ENCODE results near the gene ECE2.

The ECE2 gene

DNA sequence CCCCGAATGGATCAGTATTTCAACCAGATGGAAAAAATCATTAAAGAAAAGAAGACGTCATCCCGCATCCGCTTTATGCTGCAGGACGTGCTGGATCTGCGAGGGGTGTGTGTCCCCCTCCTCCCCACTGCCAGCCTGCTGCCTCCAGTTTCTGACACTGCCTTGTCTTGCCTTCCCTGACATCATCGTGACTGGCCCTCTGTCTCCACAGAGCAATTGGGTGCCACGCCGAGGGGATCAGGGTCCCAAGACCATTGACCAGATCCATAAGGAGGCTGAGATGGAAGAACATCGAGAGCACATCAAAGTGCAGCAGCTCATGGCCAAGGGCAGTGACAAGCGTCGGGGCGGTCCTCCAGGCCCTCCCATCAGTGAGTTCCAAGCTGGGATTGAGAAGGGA lies 49.4 kb downstream of the ECE2 start:
- Histone ChIP-seq H3K36me3 (ENCODE audit: insufficient read depth, insufficient read length, low read length) (peaks cover 98% of the 10 kb centered on the region), H3K9ac (ENCODE audit: insufficient read length, low read depth) (no peak overlapping the region), H3K9me3 (ENCODE audit: insufficient read depth, low read length) (no peaks in the 10 kb centered on the region)

DNA sequence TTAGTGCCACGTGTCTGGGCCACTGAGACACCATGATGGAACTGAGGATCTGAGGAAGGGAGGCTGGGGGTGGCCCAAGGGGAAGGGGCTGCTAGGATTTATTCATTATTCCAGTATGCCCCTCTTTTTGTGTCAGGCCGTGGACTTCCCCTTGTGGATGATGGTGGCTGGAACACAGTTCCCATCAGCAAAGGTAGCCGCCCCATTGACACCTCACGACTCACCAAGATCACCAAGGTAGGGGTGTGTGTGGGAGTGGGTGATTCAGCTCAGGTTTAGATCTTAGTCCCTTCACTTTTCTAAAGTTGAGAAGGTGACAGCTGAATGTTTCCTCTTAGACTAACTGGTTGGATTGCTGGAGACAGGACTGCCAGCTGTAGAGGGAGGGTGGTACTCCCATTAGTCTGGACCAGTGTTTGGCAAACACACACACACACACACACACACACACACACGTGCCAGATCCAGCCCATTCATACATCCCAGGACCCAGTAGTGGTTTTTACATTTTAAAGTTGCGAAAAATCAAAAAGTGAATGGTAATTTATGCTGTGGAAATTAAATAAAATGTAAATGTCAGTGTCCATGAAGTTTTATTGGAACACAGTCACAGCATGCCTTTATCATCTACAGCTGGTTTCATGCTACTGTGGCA lies 50.0 kb downstream of the ECE2 start:
- TF ChIP-seq ZNF274 (IDR thresholded peaks at IDR 0.05; ENCODE audit: low read depth, low read length): no peak
- TF ChIP-seq SUZ12 (IDR thresholded peaks at IDR 0.05; ENCODE audit: extremely low read depth, insufficient read depth, insufficient read length): no peak
- no peak for TF ChIP-seq YY1 (IDR thresholded peaks at IDR 0.05; ENCODE audit: insufficient read depth, insufficient read length)
- peaks cover 94% of the 10 kb centered on the region for H3K36me3 ChIP-seq (ENCODE audit: insufficient read depth, insufficient read length, low read length)

More for the DNA sequence above, 49.4 kb downstream of the ECE2 start:
- Histone ChIP-seq H3K27me3 (ENCODE audit: insufficient read depth, insufficient read length) (no peaks in the 10 kb centered on the region), H3K4me1 (ENCODE audit: insufficient read depth, insufficient read length) (no peaks in the 10 kb centered on the region), H3K4me3 (ENCODE audit: insufficient read length, low read depth) (no peak overlapping the region)
- no peak for DNase-seq (ENCODE audit: low read depth, low spot score)
- no peak for TF ChIP-seq SUZ12 (IDR thresholded peaks at IDR 0.05; ENCODE audit: extremely low read depth, insufficient read depth, insufficient read length)
- no peak for TF ChIP-seq ZNF274 (IDR thresholded peaks at IDR 0.05; ENCODE audit: low read depth, low read length)
- TF ChIP-seq YY1 (IDR thresholded peaks at IDR 0.05; ENCODE audit: insufficient read depth, insufficient read length): no peak

DNA sequence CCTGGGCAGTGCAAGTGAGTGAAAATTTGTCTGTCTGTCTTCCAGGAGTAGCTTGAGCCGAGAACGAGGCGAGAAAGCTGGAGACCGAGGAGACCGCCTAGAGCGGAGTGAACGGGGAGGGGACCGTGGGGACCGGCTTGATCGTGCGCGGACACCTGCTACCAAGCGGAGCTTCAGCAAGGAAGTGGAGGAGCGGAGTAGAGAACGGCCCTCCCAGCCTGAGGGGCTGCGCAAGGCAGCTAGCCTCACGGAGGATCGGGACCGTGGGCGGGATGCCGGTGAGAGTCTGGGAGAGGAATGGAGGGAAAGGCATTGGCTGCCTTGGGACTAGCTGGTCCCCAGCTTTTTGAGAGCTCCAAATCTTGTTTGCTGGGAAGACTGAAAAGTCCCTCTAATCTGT lies 51.3 kb downstream of the ECE2 start:
- TF ChIP-seq SUZ12 (IDR thresholded peaks at IDR 0.05; ENCODE audit: extremely low read depth, insufficient read depth, insufficient read length) (no peak), ZNF274 (IDR thresholded peaks at IDR 0.05; ENCODE audit: low read depth, low read length) (no peak)
- H3K27me3 ChIP-seq (ENCODE audit: insufficient read depth, insufficient read length): no peaks in the 10 kb centered on the region
- H3K9ac ChIP-seq (ENCODE audit: insufficient read length, low read depth): no peak overlapping the region
- no peak overlapping the region for H3K4me3 ChIP-seq (ENCODE audit: insufficient read length, low read depth)
- H3K4me1 ChIP-seq (ENCODE audit: insufficient read depth, insufficient read length): peaks cover 3% of the 10 kb centered on the region
- H3K36me3 ChIP-seq (ENCODE audit: insufficient read depth, insufficient read length, low read length): peaks cover 94% of the 10 kb centered on the region
- no peaks in the 10 kb centered on the region for H3K9me3 ChIP-seq (ENCODE audit: insufficient read depth, low read length)
- no peak for DNase-seq (ENCODE audit: low read depth, low spot score)

More for the DNA sequence above, 50.0 kb downstream of the ECE2 start:
- no peak overlapping the region for H3K9ac ChIP-seq (ENCODE audit: insufficient read length, low read depth)
- H3K4me3 ChIP-seq (ENCODE audit: insufficient read length, low read depth): no peak overlapping the region
- no peaks in the 10 kb centered on the region for H3K9me3 ChIP-seq (ENCODE audit: insufficient read depth, low read length)
- DNase-seq (ENCODE audit: low read depth, low spot score): no peak
- no peaks in the 10 kb centered on the region for H3K4me1 ChIP-seq (ENCODE audit: insufficient read depth, insufficient read length)
- no peaks in the 10 kb centered on the region for H3K27me3 ChIP-seq (ENCODE audit: insufficient read depth, insufficient read length)

DNA sequence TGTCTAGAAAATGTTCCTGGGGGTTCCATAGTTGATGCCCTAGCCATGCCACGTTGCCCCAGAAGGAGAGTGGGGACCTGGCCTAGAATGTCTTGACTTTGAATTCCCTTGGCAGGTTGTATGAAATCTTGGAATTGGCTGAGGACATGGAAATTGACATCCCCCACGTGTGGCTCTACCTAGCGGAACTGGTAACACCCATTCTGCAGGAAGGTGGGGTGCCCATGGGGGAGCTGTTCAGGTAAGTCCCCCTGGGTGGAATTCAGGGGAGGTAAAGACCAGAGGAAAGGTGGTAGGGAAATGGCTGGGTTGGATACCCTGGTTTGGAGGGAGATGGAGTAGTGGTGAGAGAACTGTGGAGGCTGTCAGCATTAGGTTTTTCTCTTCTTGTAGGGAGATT lies 52.7 kb downstream of the ECE2 start:
- no peaks in the 10 kb centered on the region for H3K27me3 ChIP-seq (ENCODE audit: insufficient read depth, insufficient read length)
- no peak for TF ChIP-seq YY1 (IDR thresholded peaks at IDR 0.05; ENCODE audit: insufficient read depth, insufficient read length)
- no peak for TF ChIP-seq ZNF274 (IDR thresholded peaks at IDR 0.05; ENCODE audit: low read depth, low read length)
- no peak for TF ChIP-seq SUZ12 (IDR thresholded peaks at IDR 0.05; ENCODE audit: extremely low read depth, insufficient read depth, insufficient read length)
- peaks cover 3% of the 10 kb centered on the region for H3K4me1 ChIP-seq (ENCODE audit: insufficient read depth, insufficient read length)
- no peak overlapping the region for H3K4me3 ChIP-seq (ENCODE audit: insufficient read length, low read depth)
- H3K9ac ChIP-seq (ENCODE audit: insufficient read length, low read depth): no peak overlapping the region
- no peaks in the 10 kb centered on the region for H3K9me3 ChIP-seq (ENCODE audit: insufficient read depth, low read length)
- DNase-seq (ENCODE audit: low read depth, low spot score): no peak
- peaks cover 94% of the 10 kb centered on the region for H3K36me3 ChIP-seq (ENCODE audit: insufficient read depth, insufficient read length, low read length)

DNA sequence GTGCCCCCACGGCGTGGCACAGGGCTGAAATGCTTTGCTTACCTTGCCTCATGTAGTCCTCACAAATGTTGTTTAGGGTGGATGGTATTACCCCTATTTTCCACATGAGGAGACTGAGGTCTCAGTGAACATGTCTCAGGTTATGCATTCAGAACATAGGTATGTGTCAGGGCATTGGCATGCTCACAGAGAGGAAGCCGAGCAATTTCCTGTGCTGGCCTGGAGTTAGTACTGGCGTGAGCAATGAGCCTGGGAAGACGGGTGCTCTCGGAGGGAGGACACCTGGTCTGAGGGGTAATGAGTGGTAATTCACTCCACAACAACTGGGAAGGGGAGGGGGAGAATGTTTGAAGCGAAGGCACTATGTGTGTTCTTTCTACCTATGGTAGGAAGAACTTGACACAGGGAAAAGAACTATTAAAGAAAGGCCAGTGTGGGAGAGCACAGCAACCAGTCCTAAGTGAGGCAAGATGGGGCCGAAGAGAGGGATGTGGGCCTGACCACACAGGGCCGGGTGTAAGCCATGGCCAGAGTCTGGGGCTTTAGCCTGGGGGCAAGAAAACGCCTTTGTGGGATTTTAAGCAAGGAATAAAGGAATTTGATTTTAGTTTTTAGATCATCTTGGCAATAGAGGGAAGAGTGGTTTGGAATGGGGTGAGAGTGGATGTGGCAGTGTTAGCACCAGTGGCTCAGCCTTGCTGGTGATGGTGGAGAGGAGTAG lies 56.7 kb downstream of the ECE2 start:
- Histone ChIP-seq H3K27me3 (ENCODE audit: insufficient read depth, insufficient read length) (no peaks in the 10 kb centered on the region), H3K4me3 (ENCODE audit: insufficient read length, low read depth) (no peak overlapping the region), H3K4me1 (ENCODE audit: insufficient read depth, insufficient read length) (peaks cover 9% of the 10 kb centered on the region), H3K36me3 (ENCODE audit: insufficient read depth, insufficient read length, low read length) (peaks cover 82% of the 10 kb centered on the region), H3K9ac (ENCODE audit: insufficient read length, low read depth) (no peak overlapping the region), H3K9me3 (ENCODE audit: insufficient read depth, low read length) (no peaks in the 10 kb centered on the region)
- no peak for DNase-seq (ENCODE audit: low read depth, low spot score)
- no peak for TF ChIP-seq SUZ12 (IDR thresholded peaks at IDR 0.05; ENCODE audit: extremely low read depth, insufficient read depth, insufficient read length)
- no peak for TF ChIP-seq YY1 (IDR thresholded peaks at IDR 0.05; ENCODE audit: insufficient read depth, insufficient read length)
- TF ChIP-seq ZNF274 (IDR thresholded peaks at IDR 0.05; ENCODE audit: low read depth, low read length): no peak

DNA sequence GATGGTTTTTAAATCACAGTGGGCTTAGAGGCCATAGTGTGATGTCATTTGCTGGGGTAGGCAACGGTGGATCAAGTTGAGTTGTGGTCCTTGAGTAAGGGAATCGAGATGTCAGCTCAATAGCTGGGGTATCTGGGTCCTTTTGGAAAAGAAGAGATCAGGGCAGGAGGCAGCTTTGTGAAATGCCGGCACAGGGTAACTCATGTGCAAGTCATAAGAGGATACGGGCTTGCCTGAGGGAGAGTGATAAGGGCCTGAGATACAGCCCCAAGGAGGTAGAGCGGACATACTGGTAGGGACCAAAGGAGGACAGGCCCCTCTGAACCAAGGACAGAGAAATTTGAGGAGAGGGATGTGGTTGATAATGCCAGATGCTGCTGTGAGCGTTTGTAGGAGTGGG lies 57.4 kb downstream of the ECE2 start:
- Histone ChIP-seq H3K9me3 (ENCODE audit: insufficient read depth, low read length) (no peaks in the 10 kb centered on the region), H3K9ac (ENCODE audit: insufficient read length, low read depth) (no peak overlapping the region), H3K4me3 (ENCODE audit: insufficient read length, low read depth) (no peak overlapping the region), H3K36me3 (ENCODE audit: insufficient read depth, insufficient read length, low read length) (peaks cover 81% of the 10 kb centered on the region), H3K4me1 (ENCODE audit: insufficient read depth, insufficient read length) (peaks cover 11% of the 10 kb centered on the region), H3K27me3 (ENCODE audit: insufficient read depth, insufficient read length) (no peaks in the 10 kb centered on the region)
- TF ChIP-seq SUZ12 (IDR thresholded peaks at IDR 0.05; ENCODE audit: extremely low read depth, insufficient read depth, insufficient read length) (no peak), YY1 (IDR thresholded peaks at IDR 0.05; ENCODE audit: insufficient read depth, insufficient read length) (no peak), ZNF274 (IDR thresholded peaks at IDR 0.05; ENCODE audit: low read depth, low read length) (no peak)
- DNase-seq (ENCODE audit: low read depth, low spot score): no peak

DNA sequence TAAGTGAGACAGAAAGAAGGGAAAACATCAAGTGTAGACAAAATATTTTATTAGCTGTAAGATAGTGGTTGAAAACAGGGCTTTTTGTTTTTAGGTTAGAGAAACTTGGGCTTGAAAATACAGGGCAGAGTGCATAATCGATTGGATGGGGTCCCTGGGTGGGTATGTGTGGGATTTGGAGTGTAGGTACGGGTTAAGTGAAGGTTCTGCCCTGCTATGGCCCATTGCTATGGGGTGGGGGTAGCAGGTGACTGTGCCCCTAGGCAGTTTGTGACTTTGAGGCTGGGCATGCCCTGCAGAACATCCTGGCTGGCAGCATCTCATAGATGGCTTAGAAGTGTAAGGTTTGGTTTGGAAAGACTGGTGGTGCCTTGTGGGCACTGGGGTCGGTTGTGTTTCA lies 57.9 kb downstream of the ECE2 start:
- no peak for DNase-seq (ENCODE audit: low read depth, low spot score)
- Histone ChIP-seq H3K36me3 (ENCODE audit: insufficient read depth, insufficient read length, low read length) (peaks cover 81% of the 10 kb centered on the region), H3K9me3 (ENCODE audit: insufficient read depth, low read length) (no peaks in the 10 kb centered on the region), H3K27me3 (ENCODE audit: insufficient read depth, insufficient read length) (no peaks in the 10 kb centered on the region), H3K4me3 (ENCODE audit: insufficient read length, low read depth) (no peak overlapping the region), H3K4me1 (ENCODE audit: insufficient read depth, insufficient read length) (peaks cover 11% of the 10 kb centered on the region), H3K9ac (ENCODE audit: insufficient read length, low read depth) (no peak overlapping the region)
- TF ChIP-seq SUZ12 (IDR thresholded peaks at IDR 0.05; ENCODE audit: extremely low read depth, insufficient read depth, insufficient read length) (no peak), ZNF274 (IDR thresholded peaks at IDR 0.05; ENCODE audit: low read depth, low read length) (no peak), YY1 (IDR thresholded peaks at IDR 0.05; ENCODE audit: insufficient read depth, insufficient read length) (no peak)

Measured in NT2/D1 (cell line).